Measurements from ENCODE around the gene YPEL1.

The YPEL1 gene

DNA sequence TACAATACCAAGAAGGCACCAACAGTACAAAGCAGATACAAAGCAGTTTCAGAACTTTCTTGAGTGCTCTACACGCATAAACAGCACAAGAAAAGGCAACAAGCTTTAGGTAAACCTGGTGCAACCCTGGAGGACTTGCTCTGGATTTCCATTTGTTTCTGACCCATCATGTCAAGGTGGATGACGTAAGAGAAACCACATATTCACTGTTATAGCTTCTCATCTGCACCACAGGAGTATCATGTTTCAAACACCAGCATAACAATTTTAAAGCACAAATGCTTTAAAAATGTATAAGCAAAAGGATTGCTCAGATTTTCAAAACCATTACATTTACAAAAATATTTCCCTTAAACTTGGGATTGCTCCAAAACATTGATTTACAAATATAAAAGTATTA lies 25.0 kb upstream of the YPEL1 start:
- TF ChIP-seq, protein P1, sequence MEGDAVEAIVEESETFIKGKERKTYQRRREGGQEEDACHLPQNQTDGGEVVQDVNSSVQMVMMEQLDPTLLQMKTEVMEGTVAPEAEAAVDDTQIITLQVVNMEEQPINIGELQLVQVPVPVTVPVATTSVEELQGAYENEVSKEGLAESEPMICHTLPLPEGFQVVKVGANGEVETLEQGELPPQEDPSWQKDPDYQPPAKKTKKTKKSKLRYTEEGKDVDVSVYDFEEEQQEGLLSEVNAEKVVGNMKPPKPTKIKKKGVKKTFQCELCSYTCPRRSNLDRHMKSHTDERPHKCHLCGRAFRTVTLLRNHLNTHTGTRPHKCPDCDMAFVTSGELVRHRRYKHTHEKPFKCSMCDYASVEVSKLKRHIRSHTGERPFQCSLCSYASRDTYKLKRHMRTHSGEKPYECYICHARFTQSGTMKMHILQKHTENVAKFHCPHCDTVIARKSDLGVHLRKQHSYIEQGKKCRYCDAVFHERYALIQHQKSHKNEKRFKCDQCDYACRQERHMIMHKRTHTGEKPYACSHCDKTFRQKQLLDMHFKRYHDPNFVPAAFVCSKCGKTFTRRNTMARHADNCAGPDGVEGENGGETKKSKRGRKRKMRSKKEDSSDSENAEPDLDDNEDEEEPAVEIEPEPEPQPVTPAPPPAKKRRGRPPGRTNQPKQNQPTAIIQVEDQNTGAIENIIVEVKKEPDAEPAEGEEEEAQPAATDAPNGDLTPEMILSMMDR (conservative IDR thresholded peaks at IDR 0.05; ENCODE audit: low read depth, low read length), result no peak
- peak; percentile 97 for DNase-seq (ENCODE audit: low read depth)

DNA sequence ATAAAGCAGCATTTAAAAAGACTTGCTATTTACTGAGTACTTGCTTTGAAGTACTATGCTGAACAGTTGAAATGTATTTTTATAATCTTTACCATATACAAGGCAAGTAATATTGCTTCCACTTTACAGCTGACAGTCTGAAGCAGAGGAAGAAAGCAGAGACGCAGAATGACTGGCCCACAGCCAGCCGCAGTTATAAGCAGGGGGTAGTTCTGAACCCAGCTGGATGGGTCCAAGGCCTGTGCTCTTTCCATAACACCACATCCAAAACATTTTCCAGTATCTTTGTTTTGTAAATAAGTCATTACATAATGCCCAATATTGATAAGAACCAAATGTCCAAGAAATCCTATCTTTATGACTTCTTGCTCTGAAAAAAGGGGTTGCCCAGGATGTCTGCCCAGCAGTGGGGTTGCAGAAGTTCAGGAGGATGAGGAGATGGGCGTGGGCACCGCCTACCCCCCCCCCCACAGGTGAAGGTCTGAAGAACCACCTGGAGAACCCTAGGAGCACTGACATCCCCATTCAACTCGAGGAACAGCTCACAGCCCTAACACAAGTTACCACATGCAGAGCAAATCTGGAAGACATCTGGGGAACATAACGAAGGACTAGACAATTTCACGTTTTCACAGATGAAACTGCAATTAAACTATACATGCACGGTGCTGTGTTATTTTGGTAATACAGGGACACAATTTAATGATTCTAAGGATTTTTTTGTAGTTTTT lies 24.2 kb upstream of the YPEL1 start:
- TF ChIP-seq, protein P1 (conservative IDR thresholded peaks at IDR 0.05; ENCODE audit: low read depth, low read length), result no peak
- peak; percentile 28 for DNase-seq (ENCODE audit: low read depth)
- no peak overlapping the region for H3K4me3 ChIP-seq (ENCODE audit: low read depth, low read length)

More for the DNA sequence above, 25.0 kb upstream of the YPEL1 start:
- no peak overlapping the region for H3K4me3 ChIP-seq (ENCODE audit: low read depth, low read length)

DNA sequence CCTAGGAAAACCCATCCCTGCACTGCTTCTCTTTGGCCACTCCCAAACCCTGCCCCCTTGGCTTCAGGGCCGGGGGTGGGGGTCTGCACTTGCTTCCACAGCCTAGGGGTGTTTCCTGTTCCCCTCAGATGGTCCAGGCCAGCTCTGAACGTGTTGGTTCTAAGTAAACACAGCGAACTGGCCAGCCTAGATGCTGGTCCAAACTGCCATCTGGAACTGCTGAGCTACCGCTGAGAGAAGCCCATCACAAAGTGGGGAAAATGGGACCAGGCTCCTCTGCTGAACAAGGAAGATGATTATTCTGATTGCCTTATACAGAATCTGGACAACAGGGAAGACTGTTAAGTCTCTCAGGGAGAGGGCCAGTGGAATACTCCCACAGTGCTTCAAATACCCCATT lies 23.5 kb upstream of the YPEL1 start:
- TF ChIP-seq, protein P1 (conservative IDR thresholded peaks at IDR 0.05; ENCODE audit: low read depth, low read length), result no peak
- H3K4me3 ChIP-seq (ENCODE audit: low read depth, low read length), result no peak overlapping the region
- DNase-seq (ENCODE audit: low read depth), result no peak

DNA sequence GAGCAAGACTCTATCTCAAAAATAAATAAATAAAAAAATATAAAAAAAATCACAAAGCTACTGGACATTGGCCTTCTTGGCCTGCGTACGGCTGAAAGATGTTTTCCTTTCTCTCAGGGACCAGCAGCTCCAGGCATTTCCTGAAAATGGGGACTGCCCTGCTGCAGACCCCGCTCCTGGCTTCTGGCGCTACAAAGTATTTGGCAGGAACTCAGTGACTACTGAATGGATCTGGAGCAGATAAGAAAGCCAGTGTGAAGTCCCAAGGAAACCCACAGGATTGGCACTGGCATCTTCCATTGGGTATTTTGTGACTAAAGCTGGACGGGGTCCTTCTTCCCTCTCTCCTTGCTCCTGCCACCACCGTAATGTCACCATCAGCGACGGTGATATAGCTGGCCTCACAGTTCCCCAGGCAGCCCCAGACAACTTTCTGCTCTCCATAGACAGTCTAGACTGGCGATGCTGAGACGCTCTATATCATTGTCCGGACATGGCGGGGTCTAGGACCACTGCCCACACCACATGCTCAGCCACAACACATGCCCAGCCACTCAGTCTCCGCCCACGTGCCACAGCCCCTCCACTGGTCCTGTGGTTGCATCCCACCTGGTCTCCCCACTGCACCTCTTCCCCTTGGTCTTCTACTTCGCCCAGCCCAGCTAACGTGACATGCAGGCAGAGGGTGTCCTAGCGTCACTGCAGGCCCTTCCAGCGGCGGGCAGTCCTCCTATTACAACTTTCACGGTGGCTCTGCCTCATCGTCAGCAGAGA lies 22.7 kb upstream of the YPEL1 start:
- no peak for DNase-seq (ENCODE audit: low read depth)
- TF ChIP-seq, protein P1 (conservative IDR thresholded peaks at IDR 0.05; ENCODE audit: low read depth, low read length), result no peak
- H3K4me3 ChIP-seq (ENCODE audit: low read depth, low read length), result no peak overlapping the region

DNA sequence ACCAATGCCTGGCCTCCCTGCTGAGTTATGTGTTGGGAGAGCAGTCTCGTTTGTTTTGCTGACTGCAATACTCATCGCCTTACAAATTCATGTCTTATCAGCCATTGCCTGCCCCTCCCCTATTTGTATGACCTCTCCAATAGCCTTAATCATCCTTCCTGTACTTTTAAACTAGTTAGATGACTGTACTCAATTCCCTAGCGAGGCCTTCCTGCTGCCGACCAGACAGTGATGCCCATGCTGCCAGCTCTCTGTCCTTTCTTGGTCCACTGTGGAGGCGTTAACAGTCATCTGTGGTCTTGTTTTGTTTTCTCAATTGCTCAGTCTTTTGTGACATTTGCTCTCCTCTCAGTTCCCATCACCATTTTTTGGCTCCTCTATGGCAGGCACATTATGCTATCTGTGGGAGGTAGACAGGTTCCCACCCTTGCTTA lies 20.3 kb upstream of the YPEL1 start:
- no peak overlapping the region for H3K4me3 ChIP-seq (ENCODE audit: low read depth, low read length)
- TF ChIP-seq, protein P1 (conservative IDR thresholded peaks at IDR 0.05; ENCODE audit: low read depth, low read length), result no peak
- peak; percentile 79 for DNase-seq (ENCODE audit: low read depth)

DNA sequence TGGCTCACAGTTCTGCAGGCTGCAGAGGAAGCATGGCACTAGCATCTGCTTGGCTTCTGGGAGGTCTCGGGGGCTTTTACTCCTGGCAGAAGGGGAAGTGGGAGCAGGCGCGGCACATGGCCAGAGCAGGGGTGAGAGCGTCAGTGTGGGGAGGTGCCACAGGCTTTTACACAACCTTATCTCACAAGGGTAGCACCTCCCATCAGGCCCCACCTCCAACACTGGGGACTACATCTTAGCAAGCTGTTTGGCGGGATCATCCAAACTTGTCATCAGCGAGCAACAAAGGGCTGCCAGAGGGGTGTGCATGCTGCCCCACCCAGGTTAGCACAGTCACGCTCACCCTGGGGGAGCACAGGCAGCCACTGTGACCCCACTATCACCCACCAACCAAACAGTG lies 18.9 kb upstream of the YPEL1 start:
- peak overlapping the region; percentile 22 for H3K4me3 ChIP-seq (ENCODE audit: low read depth, low read length)
- peak; percentile 43 for DNase-seq (ENCODE audit: low read depth)
- TF ChIP-seq, protein P1 (conservative IDR thresholded peaks at IDR 0.05; ENCODE audit: low read depth, low read length), result no peak

Data from choroid plexus epithelial cell (primary cell).